WTC11 (cell line): ENCODE results near the gene MIB2. TPM values are rescaled to one million over a fixed set of nuclear protein-coding genes. Genes with fewer than 3 reads are reported as not detected.
A peak's percentile ranks its signal among the peaks of the same experiment; 100 is the strongest.

Experiments used
- ATAC-seq: fragments of 200-7000 bp; cut with Tn5 transposase; 2 replicates; pipeline ENCODE4 v1.10.0; 2021; ENCODE audit warnings: mild to moderate bottlenecking, moderate library complexity
- CTCF ChIA-PET: fragments of 300-600 bp; sonication (Branson Sonifier 250); formaldehyde crosslinking; loops from one replicate; lab custom pipeline; 2021; ENCODE audit warnings: antibody characterized with exemption; lab: Charles Lee
- POLR2A ChIA-PET: fragments of 350-600 bp; sonication (Branson Sonifier 250); formaldehyde crosslinking; loops from one replicate; lab custom pipeline; 2021; ENCODE audit warnings: antibody characterized with exemption; lab: Charles Lee
- DNase-seq: peaks from one replicate; pipeline ENCODE4 v3.0.0; 2021; ENCODE audit warnings: low spot score
- H3K27ac Mint-ChIP-seq: 2 replicates; pipeline ENCODE4 v1.8.0; 2021; ENCODE audit warnings: mixed read lengths
- H3K27me3 Mint-ChIP-seq: 2 replicates; pipeline ENCODE4 v1.8.0; 2021; ENCODE audit warnings: low read depth, mild to moderate bottlenecking, moderate library complexity, mixed read lengths
- H3K36me3 Mint-ChIP-seq: 2 replicates; pipeline ENCODE4 v1.8.0; 2021; ENCODE audit warnings: mixed read lengths
- H3K4me1 Mint-ChIP-seq: 2 replicates; pipeline ENCODE4 v1.8.0; 2022; ENCODE audit warnings: mixed read lengths
- H3K4me3 Mint-ChIP-seq: 2 replicates; pipeline ENCODE4 v1.8.0; 2021; ENCODE audit warnings: mild to moderate bottlenecking, moderate library complexity, mixed read lengths
- H3K9me3 Mint-ChIP-seq: 2 replicates; pipeline ENCODE4 v1.8.0; 2021; ENCODE audit warnings: mixed read lengths
- ATF1 ChIP-seq: sonication (generic); formaldehyde crosslinking; IDR thresholded peaks from 2 replicates; pipeline ENCODE4 v1.8.1; 2023; ENCODE audit warnings: mild to moderate bottlenecking, moderate library complexity, missing genetic modification reagents
- CDX4 ChIP-seq: fragments of 250-450 bp; sonication (Bioruptor Pico); IDR thresholded peaks from 2 replicates; pipeline ENCODE4 v1.9.0; 2021; ENCODE audit warnings: moderate library complexity, mild to moderate bottlenecking, inconsistent platforms, borderline replicate concordance
- CREM ChIP-seq: sonication (generic); formaldehyde crosslinking; IDR thresholded peaks from 2 replicates; pipeline ENCODE4 v1.8.1; 2022; ENCODE audit warnings: mild to moderate bottlenecking, missing genetic modification reagents, moderate library complexity
- ERG ChIP-seq: fragments of 250-450 bp; sonication (Bioruptor Pico); IDR thresholded peaks from 2 replicates; pipeline ENCODE4 v1.8.0; 2021; ENCODE audit warnings: mild to moderate bottlenecking
- FOXP4 ChIP-seq: sonication (generic); formaldehyde crosslinking; IDR thresholded peaks from 2 replicates; pipeline ENCODE4 v1.8.0; 2022; ENCODE audit warnings: mild to moderate bottlenecking, missing genetic modification reagents
- HMGXB4 ChIP-seq: sonication (generic); formaldehyde crosslinking; IDR thresholded peaks from 2 replicates; pipeline ENCODE4 v1.8.1; 2023; ENCODE audit warnings: mild to moderate bottlenecking, moderate library complexity, missing genetic modification reagents
- JUN ChIP-seq: sonication (generic); formaldehyde crosslinking; IDR thresholded peaks from 2 replicates; pipeline ENCODE4 v1.8.0; 2023; ENCODE audit warnings: mild to moderate bottlenecking, missing genetic modification reagents
- MLX ChIP-seq: sonication (generic); formaldehyde crosslinking; IDR thresholded peaks from 2 replicates; pipeline ENCODE4 v1.8.1; 2023; ENCODE audit warnings: mild to moderate bottlenecking, missing genetic modification reagents, moderate library complexity
- NFE2L1 ChIP-seq: sonication (generic); formaldehyde crosslinking; IDR thresholded peaks from 2 replicates; pipeline ENCODE4 v1.8.1; 2023; ENCODE audit warnings: missing genetic modification reagents
- NR3C1 ChIP-seq: sonication (generic); formaldehyde crosslinking; conservative IDR thresholded peaks from 2 replicates; pipeline ENCODE4 v1.8.1; 2023; ENCODE audit warnings: low read depth, mild to moderate bottlenecking, missing genetic modification reagents
- PRDM15 ChIP-seq: sonication (generic); formaldehyde crosslinking; IDR thresholded peaks from 2 replicates; pipeline ENCODE4 v1.8.0; 2022; ENCODE audit warnings: missing genetic modification reagents
- SOX15 ChIP-seq: fragments of 250-450 bp; sonication (Bioruptor Pico); IDR thresholded peaks from 2 replicates; pipeline ENCODE4 v1.9.0; 2021; ENCODE audit warnings: mild to moderate bottlenecking
- ZBTB43 ChIP-seq: sonication (generic); formaldehyde crosslinking; IDR thresholded peaks from 2 replicates; pipeline ENCODE4 v1.8.1; 2023; ENCODE audit warnings: mild to moderate bottlenecking, missing genetic modification reagents
- ZMAT4 ChIP-seq: fragments of 250-450 bp; sonication (Bioruptor Pico); IDR thresholded peaks from 2 replicates; pipeline ENCODE4 v1.9.0; 2021; ENCODE audit warnings: mild to moderate bottlenecking
- ZNF121 ChIP-seq: sonication (generic); formaldehyde crosslinking; IDR thresholded peaks from 2 replicates; pipeline ENCODE4 v1.8.0; 2023; ENCODE audit warnings: missing genetic modification reagents
- ZNF423 ChIP-seq: fragments of 250-450 bp; sonication (Bioruptor Pico); IDR thresholded peaks from 2 replicates; pipeline ENCODE4 v2.1.2; 2022; ENCODE audit warnings: mild to moderate bottlenecking, moderate library complexity
- ZNF425 ChIP-seq: fragments of 250-450 bp; sonication (Bioruptor Pico); conservative IDR thresholded peaks from 2 replicates; pipeline ENCODE4 v1.9.0; 2021; ENCODE audit warnings: mild to moderate bottlenecking
- total RNA-seq: library from RNA; stranded (reverse); gene quantifications from 3 replicates; pipeline ENCODE4 v1.2.3, GENCODE V29; 2021

Gene MIB2
- total RNA-seq, 1 experiment from 2014 or later, result 90.6 TPM

- H3K9me3 Mint-ChIP-seq, result no peaks in the 10 kb centered on the region
Observed at GRCh38 chr1:1620433-1621139, 5.3 kb downstream of the MIB2 start.

GRCh38 chr1:1621173-1622009, 6.1 kb downstream of the MIB2 start:
- ATAC-seq, result no peak
- Mint-ChIP-seq H3K36me3 (no peaks in the 10 kb centered on the region), H3K4me3 (no peak overlapping the region), H3K9me3 (no peaks in the 10 kb centered on the region), H3K4me1 (peaks cover 2% of the 10 kb centered on the region; the same call in 1 of the 2 replicates), H3K27ac (no peak overlapping the region), H3K27me3 (no peaks in the 10 kb centered on the region)
- ChIA-PET POLR2A (no interaction called here), CTCF (interaction anchor here (0.7 to 4.4 kb wide), 4 partner anchors 8 to 70 kb away, joined by 3 to 30 read pairs (median 4); partner anchors contain the start of gene MMP23B)
- DNase-seq, result no peak
- TF ChIP-seq NFE2L1 (CRISPR knock-in tag), result no peak
- no peak for TF ChIP-seq PRDM15 (CRISPR knock-in tag)
- no peak for TF ChIP-seq NR3C1
- TF ChIP-seq CREM (CRISPR knock-in tag), result no peak
- no peak for TF ChIP-seq ZBTB43 (CRISPR knock-in tag)
- no peak for TF ChIP-seq HMGXB4 (CRISPR knock-in tag)
- TF ChIP-seq ATF1 (CRISPR knock-in tag), result no peak
- no peak for TF ChIP-seq FOXP4 (CRISPR knock-in tag)
- TF ChIP-seq JUN (CRISPR knock-in tag), result no peak
- no peak for TF ChIP-seq SOX15 (CRISPR knock-in tag)
- TF ChIP-seq ZMAT4 (CRISPR knock-in tag), result no peak
- no peak for TF ChIP-seq MLX (CRISPR knock-in tag)
- TF ChIP-seq ZNF425 (CRISPR knock-in tag), result no peak
- no peak for TF ChIP-seq ERG
- TF ChIP-seq ZNF423 (CRISPR knock-in tag), result no peak

More at GRCh38 chr1:1620433-1621139, 5.3 kb downstream of the MIB2 start:
- Mint-ChIP-seq H3K4me3 (no peak overlapping the region), H3K27me3 (no peaks in the 10 kb centered on the region), H3K27ac (peak overlapping the region; percentile 23; the same call in 1 of the 2 replicates), H3K4me1 (peaks cover 2% of the 10 kb centered on the region; the same call in 1 of the 2 replicates), H3K36me3 (no peaks in the 10 kb centered on the region)
- TF ChIP-seq ZNF121 (CRISPR knock-in tag) (0 out of 2 replicates have a peak, but pooled peaks have one; percentile 0), CDX4 (CRISPR knock-in tag) (no peak)
- ChIA-PET POLR2A (no interaction called here), CTCF (interaction anchor here (0.7 to 4.4 kb wide), 6 partner anchors 9 to 69 kb away, joined by 3 to 30 read pairs (median 4); partner anchors contain the start of gene MMP23B)
- ATAC-seq (no peak), DNase-seq (no peak)
